Sigmoid colon (tissue), 4 donors: Measurements from ENCODE around the gene FGD3.

Source experiments
- EP300 ChIP-seq, 4 donors: sonication (generic); formaldehyde crosslinking; IDR thresholded peaks; one replicate each; pipeline ENCODE4 v1.6.1; 2017; ENCODE audit warnings: antibody characterized with exemption in 4 of 4
- POLR2A ChIP-seq, 2 donors: fragments of 450-650 bp; IDR thresholded peaks; one replicate each; pipeline ENCODE4 v1.6.1; 2016; ENCODE audit warnings: antibody characterized with exemption in 2 of 2, mild to moderate bottlenecking in 2 of 2, moderate library complexity in 2 of 2
- POLR2AphosphoS5 ChIP-seq, 4 donors: sonication (generic); formaldehyde crosslinking; IDR thresholded peaks; one replicate each; pipeline ENCODE4 v1.6.1; 2017; ENCODE audit warnings: antibody characterized with exemption in 4 of 4
- TF ChIP-seq, protein P1 (sequence below), 4 experiments: fragments of 450-650 bp in 3 of 4; fragments of 200-600 bp in 1 of 4; IDR thresholded peaks; one replicate each; pipeline ENCODE4 v1.5.1; 2016 to 2019; ENCODE audit warnings: antibody characterized with exemption in 4 of 4, mild to moderate bottlenecking in 3 of 4, moderate library complexity in 2 of 4

DNA sequence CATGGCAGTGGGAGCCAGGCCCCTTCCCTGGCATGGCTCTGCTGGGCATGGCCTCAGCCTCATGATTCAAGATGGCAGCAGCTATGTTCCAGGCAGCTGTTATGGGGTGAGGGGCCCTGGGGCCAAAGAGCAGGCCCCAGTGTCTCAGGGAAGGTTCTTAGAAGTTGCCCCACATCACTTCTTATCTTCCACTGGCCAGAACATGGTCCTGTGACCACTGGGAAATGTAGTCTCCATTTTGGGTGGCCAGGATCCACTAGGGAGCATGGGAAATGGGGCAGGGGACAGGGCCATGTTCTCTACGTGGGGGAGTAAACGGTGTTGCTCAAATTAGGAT lies 129.4 kb downstream of the FGD3 start:
- TF ChIP-seq POLR2A (IDR thresholded peaks at IDR 0.05) (no peak), EP300 (IDR thresholded peaks at IDR 0.05) (no peak), POLR2AphosphoS5 (IDR thresholded peaks at IDR 0.05) (no peak)
- TF ChIP-seq, protein P1, sequence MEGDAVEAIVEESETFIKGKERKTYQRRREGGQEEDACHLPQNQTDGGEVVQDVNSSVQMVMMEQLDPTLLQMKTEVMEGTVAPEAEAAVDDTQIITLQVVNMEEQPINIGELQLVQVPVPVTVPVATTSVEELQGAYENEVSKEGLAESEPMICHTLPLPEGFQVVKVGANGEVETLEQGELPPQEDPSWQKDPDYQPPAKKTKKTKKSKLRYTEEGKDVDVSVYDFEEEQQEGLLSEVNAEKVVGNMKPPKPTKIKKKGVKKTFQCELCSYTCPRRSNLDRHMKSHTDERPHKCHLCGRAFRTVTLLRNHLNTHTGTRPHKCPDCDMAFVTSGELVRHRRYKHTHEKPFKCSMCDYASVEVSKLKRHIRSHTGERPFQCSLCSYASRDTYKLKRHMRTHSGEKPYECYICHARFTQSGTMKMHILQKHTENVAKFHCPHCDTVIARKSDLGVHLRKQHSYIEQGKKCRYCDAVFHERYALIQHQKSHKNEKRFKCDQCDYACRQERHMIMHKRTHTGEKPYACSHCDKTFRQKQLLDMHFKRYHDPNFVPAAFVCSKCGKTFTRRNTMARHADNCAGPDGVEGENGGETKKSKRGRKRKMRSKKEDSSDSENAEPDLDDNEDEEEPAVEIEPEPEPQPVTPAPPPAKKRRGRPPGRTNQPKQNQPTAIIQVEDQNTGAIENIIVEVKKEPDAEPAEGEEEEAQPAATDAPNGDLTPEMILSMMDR (IDR thresholded peaks at IDR 0.05) = no peak
